Loucy (cell line): Measurements from ENCODE around the gene POU2F3.

Experiments used
- H2AFZ ChIP-seq: fragments of 200-600 bp; sonication (generic); 2 replicates; pipeline ENCODE4 v1.6.0; 2016; ENCODE audit warnings: antibody characterized with exemption, mild to moderate bottlenecking, low read length, moderate library complexity
- H3F3A ChIP-seq: fragments of 200-600 bp; 2 replicates; pipeline ENCODE4 v1.6.0; 2016; ENCODE audit warnings: antibody characterized with exemption, low read depth, mild to moderate bottlenecking
- H3K27me3 ChIP-seq: fragments of 200-600 bp; sonication (generic); 2 replicates; pipeline ENCODE4 v1.6.1; 2014; ENCODE audit warnings: low read length, mild to moderate bottlenecking; ENCODE audit not compliant: insufficient read depth, poor library complexity, severe bottlenecking
- H3K36me3 ChIP-seq: fragments of 200-600 bp; sonication (generic); 2 replicates; pipeline ENCODE4 v1.6.1; 2016; ENCODE audit warnings: low read length; ENCODE audit not compliant: insufficient read depth
- H3K4me1 ChIP-seq: fragments of 200-600 bp; sonication (generic); 2 replicates; pipeline ENCODE4 v1.5.1; 2014; ENCODE audit warnings: low read length, mild to moderate bottlenecking; ENCODE audit not compliant: insufficient read depth, poor library complexity, severe bottlenecking
- H3K4me2 ChIP-seq: fragments of 200-600 bp; sonication (generic); 2 replicates; pipeline ENCODE4 v1.6.0; 2014; ENCODE audit warnings: antibody characterized with exemption, low read length, low read depth, mild to moderate bottlenecking; ENCODE audit not compliant: poor library complexity, severe bottlenecking
- H3K4me3 ChIP-seq: fragments of 200-600 bp; sonication (generic); 2 replicates; pipeline ENCODE4 v1.5.1; 2014; ENCODE audit warnings: low read length, mild to moderate bottlenecking, mixed read lengths; ENCODE audit not compliant: poor library complexity, severe bottlenecking
- H3K79me2 ChIP-seq: fragments of 200-600 bp; sonication (generic); 2 replicates; pipeline ENCODE4 v1.6.1; 2014; ENCODE audit warnings: low read length; ENCODE audit not compliant: insufficient read depth
- H3K9ac ChIP-seq: fragments of 200-600 bp; sonication (generic); 2 replicates; pipeline ENCODE4 v1.6.0; 2014; ENCODE audit warnings: mild to moderate bottlenecking, low read depth, low read length, moderate library complexity; ENCODE audit not compliant: poor library complexity, severe bottlenecking
- H3K9me2 ChIP-seq: fragments of 200-600 bp; sonication (generic); replicated peaks from 2 replicates; pipeline ENCODE4 v1.6.1; 2016; ENCODE audit warnings: low read depth, low read length, mixed read lengths
- H3K9me3 ChIP-seq: fragments of 200-600 bp; sonication (generic); 2 replicates; pipeline ENCODE4 v1.6.1; 2014; ENCODE audit warnings: mild to moderate bottlenecking, antibody characterized with exemption, low read length, low read depth; ENCODE audit not compliant: insufficient read depth
- H4K20me1 ChIP-seq: fragments of 200-600 bp; sonication (generic); 2 replicates; pipeline ENCODE4 v1.6.0; 2014; ENCODE audit warnings: antibody characterized with exemption, low read length, mild to moderate bottlenecking; ENCODE audit not compliant: insufficient read depth, poor library complexity, severe bottlenecking
- EZH2phosphoT487 ChIP-seq: fragments of 200-600 bp; IDR thresholded peaks from 2 replicates; pipeline ENCODE4 v1.6.1; 2018; ENCODE audit warnings: antibody characterized with exemption, mild to moderate bottlenecking, moderate library complexity, borderline replicate concordance
- TF ChIP-seq, protein P1 (sequence below): fragments of 200-600 bp; sonication (generic); conservative IDR thresholded peaks from 2 replicates; pipeline ENCODE4 v1.5.1; 2014; ENCODE audit warnings: mild to moderate bottlenecking, antibody characterized with exemption, low read length

POU2F3 gene

DNA sequence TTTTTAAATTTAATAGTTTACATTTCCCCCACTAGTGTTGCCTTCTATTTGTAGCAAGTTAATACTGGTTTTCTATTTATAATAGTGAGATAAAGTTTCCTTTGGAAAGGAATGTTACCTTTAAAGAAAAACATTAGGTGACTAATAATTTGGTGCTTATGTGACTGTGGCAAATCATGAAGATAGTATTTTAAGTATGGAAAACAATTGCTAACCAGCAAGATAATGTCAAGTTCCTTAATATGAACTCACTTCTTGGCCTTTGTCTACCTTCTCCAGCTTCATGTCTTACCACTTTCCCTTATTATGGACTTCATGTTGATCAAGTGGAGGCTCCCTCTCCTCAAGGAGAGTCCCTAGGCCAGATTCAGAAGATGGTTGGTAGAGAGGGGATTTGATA is 123.5 kb downstream of the POU2F3 start:
- Histone ChIP-seq H3K27me3 (peaks cover 48% of the 10 kb centered on the region), H3F3A (no peaks in the 10 kb centered on the region), H3K36me3 (no peaks in the 10 kb centered on the region), H3K79me2 (no peaks in the 10 kb centered on the region), H3K4me2 (no peak overlapping the region), H4K20me1 (no peaks in the 10 kb centered on the region), H3K9ac (no peak overlapping the region), H2AFZ (no peak overlapping the region), H3K4me3 (no peak overlapping the region), H3K9me3 (no peaks in the 10 kb centered on the region), H3K4me1 (no peaks in the 10 kb centered on the region), H3K9me2 (no peaks in the 10 kb centered on the region)
- TF ChIP-seq, protein P1, sequence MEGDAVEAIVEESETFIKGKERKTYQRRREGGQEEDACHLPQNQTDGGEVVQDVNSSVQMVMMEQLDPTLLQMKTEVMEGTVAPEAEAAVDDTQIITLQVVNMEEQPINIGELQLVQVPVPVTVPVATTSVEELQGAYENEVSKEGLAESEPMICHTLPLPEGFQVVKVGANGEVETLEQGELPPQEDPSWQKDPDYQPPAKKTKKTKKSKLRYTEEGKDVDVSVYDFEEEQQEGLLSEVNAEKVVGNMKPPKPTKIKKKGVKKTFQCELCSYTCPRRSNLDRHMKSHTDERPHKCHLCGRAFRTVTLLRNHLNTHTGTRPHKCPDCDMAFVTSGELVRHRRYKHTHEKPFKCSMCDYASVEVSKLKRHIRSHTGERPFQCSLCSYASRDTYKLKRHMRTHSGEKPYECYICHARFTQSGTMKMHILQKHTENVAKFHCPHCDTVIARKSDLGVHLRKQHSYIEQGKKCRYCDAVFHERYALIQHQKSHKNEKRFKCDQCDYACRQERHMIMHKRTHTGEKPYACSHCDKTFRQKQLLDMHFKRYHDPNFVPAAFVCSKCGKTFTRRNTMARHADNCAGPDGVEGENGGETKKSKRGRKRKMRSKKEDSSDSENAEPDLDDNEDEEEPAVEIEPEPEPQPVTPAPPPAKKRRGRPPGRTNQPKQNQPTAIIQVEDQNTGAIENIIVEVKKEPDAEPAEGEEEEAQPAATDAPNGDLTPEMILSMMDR = no peak
- TF ChIP-seq EZH2phosphoT487 = no peak

DNA sequence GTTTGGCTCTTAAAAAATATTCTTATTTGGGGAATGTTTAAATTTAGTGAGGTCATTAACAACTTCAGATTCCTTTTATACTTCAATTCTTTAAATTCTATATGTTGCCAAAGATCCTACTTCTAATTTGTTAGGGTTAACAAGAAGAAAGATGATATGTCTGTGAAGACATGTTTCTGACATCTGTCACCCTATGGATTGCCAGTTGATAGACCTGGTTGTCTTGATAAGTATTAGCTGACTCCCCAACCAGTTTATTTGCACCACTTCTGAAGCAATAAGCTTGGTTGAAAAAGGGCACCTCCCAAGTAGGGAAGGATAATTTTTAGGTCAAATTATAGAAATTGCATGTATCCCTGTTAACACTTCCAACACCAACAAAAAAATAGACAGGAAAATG is 125.6 kb downstream of the POU2F3 start:
- no peak overlapping the region for H3K4me2 ChIP-seq
- H3K4me3 ChIP-seq = no peak overlapping the region
- peaks cover 33% of the 10 kb centered on the region for H3K27me3 ChIP-seq
- H3K4me1 ChIP-seq = no peaks in the 10 kb centered on the region
- H4K20me1 ChIP-seq = no peaks in the 10 kb centered on the region
- H3K79me2 ChIP-seq = no peaks in the 10 kb centered on the region
- no peaks in the 10 kb centered on the region for H3K9me2 ChIP-seq
- TF ChIP-seq EZH2phosphoT487 = no peak
- TF ChIP-seq, protein P1 = no peak
- H3K36me3 ChIP-seq = no peaks in the 10 kb centered on the region
- no peak overlapping the region for H2AFZ ChIP-seq
- no peak overlapping the region for H3K9ac ChIP-seq
- no peaks in the 10 kb centered on the region for H3F3A ChIP-seq
- H3K9me3 ChIP-seq = no peaks in the 10 kb centered on the region
